Thymus (tissue), 11 donors: Measurements from ENCODE around the gene XPNPEP1. TPM values are rescaled to one million over a fixed set of nuclear protein-coding genes. Genes with fewer than 3 reads are reported as not detected.
A peak's percentile ranks its signal among the peaks of the same experiment; 100 is the strongest.

Experiments used
- DNase-seq, 9 donors: peaks; one replicate each; pipeline ENCODE4 v3.0.0-alpha.2; 2013; ENCODE audit warnings: low spot score in 9 of 9, low read depth in 6 of 9, missing footprints in 1 of 9
- H3K27ac ChIP-seq, 2 donors: one replicate each; pipeline ENCODE4 v1.5.1; 2013; ENCODE audit warnings: control low read depth in 1 of 2, low read depth in 1 of 2, low read length in 1 of 2, mild to moderate bottlenecking in 1 of 2, moderate library complexity in 1 of 2
- H3K27me3 ChIP-seq, 2 donors: one replicate each; pipeline ENCODE4 v1.5.1; 2013; ENCODE audit warnings: low read length in 1 of 2; ENCODE audit not compliant: control insufficient read depth in 2 of 2, insufficient read depth in 1 of 2
- H3K36me3 ChIP-seq, 2 donors: one replicate each; pipeline ENCODE4 v1.5.1; 2013; ENCODE audit warnings: low read length in 1 of 2, mild to moderate bottlenecking in 1 of 2, moderate library complexity in 1 of 2; ENCODE audit not compliant: control insufficient read depth in 2 of 2, insufficient read depth in 2 of 2
- H3K4me1 ChIP-seq, 2 donors: one replicate each; pipeline ENCODE4 v1.5.1; 2013; ENCODE audit warnings: low read length in 2 of 2; ENCODE audit not compliant: control insufficient read depth in 2 of 2, insufficient read depth in 2 of 2
- H3K4me3 ChIP-seq, 2 donors: one replicate each; pipeline ENCODE4 v1.5.1; 2013; ENCODE audit warnings: low read length in 2 of 2, control low read depth in 1 of 2, mild to moderate bottlenecking in 1 of 2
- H3K9me3 ChIP-seq, 2 donors: one replicate each; pipeline ENCODE4 v1.5.1; 2013; ENCODE audit warnings: low read length in 1 of 2, mild to moderate bottlenecking in 1 of 2; ENCODE audit not compliant: control insufficient read depth in 2 of 2, insufficient read depth in 1 of 2
- WGBS: extraction: QIAGEN DNeasy Blood & Tissue Kit; methylation state at CpG from one replicate; pipeline ENCODE4 v1.1.7; 2013; 5-methylcytosine and 5-hydroxymethylcytosine counted together
- polyA plus RNA-seq: library from polyadenylated mRNA; stranded (reverse); fragments of 200-250 nt; gene quantifications from one replicate; pipeline ENCODE4 v1.2.3, GENCODE V29; 2013
- total RNA-seq: library from RNA; stranded (reverse); fragments of 120-200 nt; gene quantifications from one replicate; pipeline ENCODE4 v1.2.4, GENCODE V29; 2013
- donor health status: healthy.

The XPNPEP1 gene
- total and polyA plus RNA-seq, 2 donors, result 41.0 to 44.2 TPM

- H3K27me3 ChIP-seq, result no peaks in the 10 kb centered on the region
- WGBS, result 56% methylated on average over 10 of the region's 10 CpGs
- H3K9me3 ChIP-seq, result no peaks in the 10 kb centered on the region
- no peak overlapping the region for H3K27ac ChIP-seq
- H3K4me3 ChIP-seq, result no peak overlapping the region
- H3K36me3 ChIP-seq, result no peaks in the 10 kb centered on the region
- peaks cover 6 to 13% of the 10 kb centered on the region in 2 donors for H3K4me1 ChIP-seq
- DNase-seq, result peak in 1 of 9 donors; percentile 11
Observed at GRCh38 chr10:109851616-109852474, 71.5 kb downstream of the XPNPEP1 start.

DNA sequence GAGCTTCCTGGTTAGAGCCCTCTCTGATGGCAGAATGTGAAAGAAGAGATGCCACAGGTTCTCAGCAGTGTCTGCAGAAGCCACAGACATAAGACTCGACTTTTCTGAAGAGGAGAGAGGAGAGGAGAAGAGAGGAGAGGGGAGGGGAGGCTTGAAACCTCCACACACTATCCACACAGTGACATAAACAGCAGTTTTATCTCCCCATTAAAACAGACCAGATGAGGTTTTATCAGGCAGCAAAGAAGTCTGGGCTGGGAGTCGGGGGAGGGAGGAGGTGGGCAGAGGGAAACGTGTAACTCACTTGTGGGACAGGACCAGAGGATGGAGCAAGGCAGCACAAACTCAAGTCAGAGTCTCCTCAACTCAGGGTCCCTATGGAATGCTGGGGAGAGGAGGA is 76.5 kb downstream of the XPNPEP1 start:
- DNase-seq, result no peak
- no peaks in the 10 kb centered on the region for H3K9me3 ChIP-seq
- no peak overlapping the region for H3K4me3 ChIP-seq
- peaks cover 0 to 1% of the 10 kb centered on the region in 2 donors for H3K4me1 ChIP-seq
- no peaks in the 10 kb centered on the region for H3K27me3 ChIP-seq
- H3K36me3 ChIP-seq, result no peaks in the 10 kb centered on the region
- 59% methylated on average over 3 of the region's 3 CpGs for WGBS
- H3K27ac ChIP-seq, result no peak overlapping the region

- Histone ChIP-seq H3K9me3 (no peaks in the 10 kb centered on the region), H3K4me3 (no peak overlapping the region), H3K27me3 (no peaks in the 10 kb centered on the region), H3K4me1 (no peaks in the 10 kb centered on the region), H3K36me3 (no peaks in the 10 kb centered on the region), H3K27ac (no peak overlapping the region)
- no peak for DNase-seq
- 93% methylated on average over 5 of the region's 5 CpGs for WGBS
Observed at GRCh38 chr10:109845308-109845707, 78.0 kb downstream of the XPNPEP1 start.

DNA sequence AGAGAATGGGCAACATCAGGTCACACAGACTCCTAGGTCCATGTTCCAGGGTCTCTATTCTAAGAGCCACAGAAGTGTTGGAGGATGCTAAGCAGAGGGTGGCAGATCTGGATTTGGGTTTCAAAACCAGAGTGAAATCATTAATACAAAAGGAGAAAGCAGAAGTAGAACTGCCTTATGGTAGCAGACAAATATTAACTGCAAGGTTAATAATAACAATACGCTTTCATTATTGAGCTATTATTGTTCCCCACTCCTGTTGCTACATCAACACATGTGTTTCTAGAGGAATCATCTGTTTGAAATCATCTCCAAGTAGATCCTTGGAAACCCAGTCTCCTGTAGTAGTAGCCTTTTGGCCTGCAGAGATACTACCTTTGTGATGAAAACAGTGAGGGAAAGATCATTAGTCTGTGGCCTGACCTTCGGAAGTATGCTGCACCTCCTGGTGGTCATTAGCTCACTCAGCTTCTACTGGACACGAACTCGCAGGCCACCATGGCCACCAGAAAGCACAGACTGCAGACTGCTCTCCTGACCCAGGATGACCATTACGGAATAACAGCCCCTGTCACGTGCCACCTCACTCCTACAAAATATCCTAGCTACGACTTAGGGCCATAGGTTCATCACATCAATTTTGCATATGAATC is 84.6 kb downstream of the XPNPEP1 start:
- WGBS, result 93% methylated on average over 7 of the region's 7 CpGs
- H3K27ac ChIP-seq, result no peak overlapping the region
- no peaks in the 10 kb centered on the region for H3K27me3 ChIP-seq
- H3K36me3 ChIP-seq, result no peaks in the 10 kb centered on the region
- H3K4me1 ChIP-seq, result no peaks in the 10 kb centered on the region
- no peaks in the 10 kb centered on the region for H3K9me3 ChIP-seq
- no peak overlapping the region for H3K4me3 ChIP-seq
- DNase-seq, result no peak

GRCh38 chr10:109837384-109837783 is 85.9 kb downstream of the XPNPEP1 start:
- WGBS, result 78% methylated on average over 4 of the region's 4 CpGs
- H3K27ac ChIP-seq, result no peak overlapping the region
- no peaks in the 10 kb centered on the region for H3K27me3 ChIP-seq
- no peak for DNase-seq
- no peaks in the 10 kb centered on the region for H3K9me3 ChIP-seq
- H3K4me3 ChIP-seq, result no peak overlapping the region
- no peaks in the 10 kb centered on the region for H3K36me3 ChIP-seq
- no peaks in the 10 kb centered on the region for H3K4me1 ChIP-seq

DNA sequence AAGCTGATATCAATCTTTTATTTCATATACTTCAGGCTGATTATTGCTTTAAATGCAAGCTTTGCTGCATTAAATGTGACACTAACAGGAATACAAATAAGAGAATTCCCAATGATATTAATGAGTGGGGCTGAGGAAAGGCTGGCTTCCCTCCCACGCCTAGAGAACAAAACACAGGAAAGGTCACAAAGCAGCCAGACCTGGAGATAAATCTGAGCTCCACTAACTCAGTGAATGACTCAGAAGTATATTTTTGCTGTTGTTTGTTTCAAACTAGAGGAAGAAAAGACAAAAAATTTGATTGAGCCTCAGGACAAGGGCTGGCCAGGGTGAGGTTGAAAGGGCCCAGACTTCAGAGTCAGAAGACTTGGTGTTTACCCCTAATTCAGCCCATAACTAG is 88.1 kb downstream of the XPNPEP1 start:
- no peak for DNase-seq
- 73% methylated on average over 1 of the region's 1 CpG for WGBS
- Histone ChIP-seq H3K4me3 (no peak overlapping the region), H3K27ac (no peak overlapping the region), H3K4me1 (no peaks in the 10 kb centered on the region), H3K27me3 (no peaks in the 10 kb centered on the region), H3K9me3 (no peaks in the 10 kb centered on the region), H3K36me3 (no peaks in the 10 kb centered on the region)

- H3K9me3 ChIP-seq, result no peaks in the 10 kb centered on the region
- no peaks in the 10 kb centered on the region for H3K36me3 ChIP-seq
- 97% methylated on average over 9 of the region's 9 CpGs for WGBS
- no peaks in the 10 kb centered on the region for H3K27me3 ChIP-seq
- H3K27ac ChIP-seq, result no peak overlapping the region
- no peaks in the 10 kb centered on the region for H3K4me1 ChIP-seq
- DNase-seq, result no peak
- H3K4me3 ChIP-seq, result no peak overlapping the region
Observed at GRCh38 chr10:109831846-109832245, 91.5 kb downstream of the XPNPEP1 start.

DNA sequence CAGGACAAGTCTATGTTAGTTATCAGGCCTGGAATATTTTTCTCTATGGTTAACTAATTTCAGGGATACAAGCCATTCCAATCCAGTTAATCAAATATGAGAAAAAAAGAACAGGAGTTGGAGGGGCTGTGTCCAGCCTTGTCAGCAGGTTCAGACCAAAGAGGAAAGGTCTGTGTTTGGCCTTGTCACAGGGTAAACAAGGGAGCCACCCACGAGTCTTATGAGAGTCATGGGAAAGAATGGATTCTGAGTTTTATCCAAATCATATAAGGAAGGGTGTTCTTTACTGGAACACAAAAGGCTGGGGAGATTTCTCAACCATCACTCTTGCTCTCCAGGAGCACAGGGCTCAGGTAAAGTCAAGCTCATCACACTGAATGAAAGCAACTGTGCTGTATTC is 99.1 kb downstream of the XPNPEP1 start:
- no peaks in the 10 kb centered on the region for H3K27me3 ChIP-seq
- 70% methylated on average over 1 of the region's 1 CpG for WGBS
- H3K27ac ChIP-seq, result no peak overlapping the region
- no peaks in the 10 kb centered on the region for H3K4me1 ChIP-seq
- no peaks in the 10 kb centered on the region for H3K36me3 ChIP-seq
- DNase-seq, result no peak
- no peak overlapping the region for H3K4me3 ChIP-seq
- H3K9me3 ChIP-seq, result no peaks in the 10 kb centered on the region

- WGBS, result 96% methylated on average over 3 of the region's 3 CpGs
- Histone ChIP-seq H3K36me3 (no peaks in the 10 kb centered on the region), H3K27me3 (no peaks in the 10 kb centered on the region), H3K4me1 (no peaks in the 10 kb centered on the region), H3K4me3 (no peak overlapping the region), H3K27ac (no peak overlapping the region), H3K9me3 (no peaks in the 10 kb centered on the region)
- no peak for DNase-seq
Observed at GRCh38 chr10:109823196-109823595, 100.1 kb downstream of the XPNPEP1 start.
